Keratinocyte (primary cell): Measurements from ENCODE around the gene PPP1R7.

Source experiments
- EZH2 ChIP-seq: IDR thresholded peaks from one replicate; pipeline ENCODE4 v1.6.1; 2012; ENCODE audit warnings: inconsistent platforms, mild to moderate bottlenecking, low read length, moderate library complexity
- TF ChIP-seq, protein P1 (sequence below), 3 experiments: IDR thresholded peaks in 1 of 3; conservative IDR thresholded peaks in 1 of 3; optimal IDR thresholded peaks in 1 of 3; 2 replicates in 2 of 3; 3 replicates in 1 of 3; pipeline versions ENCODE3 to v1.5.1; 2011; ENCODE audit warnings: low read length in 3 of 3, mild to moderate bottlenecking in 3 of 3, moderate library complexity in 2 of 3, control low read depth in 1 of 3, inconsistent platforms in 1 of 3; ENCODE audit not compliant: insufficient read depth in 2 of 3; ENCODE audit errors: extremely low read depth in 1 of 3

DNA sequence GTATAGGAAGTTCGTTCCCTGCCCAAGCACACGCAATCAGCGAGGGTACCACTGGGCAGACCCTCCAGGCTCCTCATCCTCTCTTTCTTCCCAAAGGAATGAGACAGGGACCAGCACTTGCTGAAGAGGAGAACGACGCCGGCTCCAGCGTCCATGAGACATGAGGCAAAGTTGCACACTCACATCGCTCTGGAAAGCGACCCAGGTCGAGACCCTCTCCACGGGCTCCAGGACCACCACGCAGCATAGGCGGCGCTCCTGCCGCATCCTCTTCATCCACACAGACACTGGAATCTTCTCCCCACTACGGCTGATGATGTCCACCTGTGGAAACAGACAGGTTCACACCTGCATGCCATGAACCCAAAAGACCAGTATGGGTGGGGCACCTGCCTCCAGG is 11.8 kb upstream of the PPP1R7 start:
- TF ChIP-seq, protein P1, sequence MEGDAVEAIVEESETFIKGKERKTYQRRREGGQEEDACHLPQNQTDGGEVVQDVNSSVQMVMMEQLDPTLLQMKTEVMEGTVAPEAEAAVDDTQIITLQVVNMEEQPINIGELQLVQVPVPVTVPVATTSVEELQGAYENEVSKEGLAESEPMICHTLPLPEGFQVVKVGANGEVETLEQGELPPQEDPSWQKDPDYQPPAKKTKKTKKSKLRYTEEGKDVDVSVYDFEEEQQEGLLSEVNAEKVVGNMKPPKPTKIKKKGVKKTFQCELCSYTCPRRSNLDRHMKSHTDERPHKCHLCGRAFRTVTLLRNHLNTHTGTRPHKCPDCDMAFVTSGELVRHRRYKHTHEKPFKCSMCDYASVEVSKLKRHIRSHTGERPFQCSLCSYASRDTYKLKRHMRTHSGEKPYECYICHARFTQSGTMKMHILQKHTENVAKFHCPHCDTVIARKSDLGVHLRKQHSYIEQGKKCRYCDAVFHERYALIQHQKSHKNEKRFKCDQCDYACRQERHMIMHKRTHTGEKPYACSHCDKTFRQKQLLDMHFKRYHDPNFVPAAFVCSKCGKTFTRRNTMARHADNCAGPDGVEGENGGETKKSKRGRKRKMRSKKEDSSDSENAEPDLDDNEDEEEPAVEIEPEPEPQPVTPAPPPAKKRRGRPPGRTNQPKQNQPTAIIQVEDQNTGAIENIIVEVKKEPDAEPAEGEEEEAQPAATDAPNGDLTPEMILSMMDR (optimal IDR thresholded peaks at IDR 0.05 in 1 of 3, IDR thresholded peaks at IDR 0.05 in 1 of 3, conservative IDR thresholded peaks at IDR 0.05 in 1 of 3; ENCODE audit: extremely low read depth in 1 of 3, insufficient read depth in 2 of 3, low read length in 3 of 3) = no peak
- no peak for TF ChIP-seq EZH2
